Activated naive CD4-positive, alpha-beta T cell treated with anti-CD3 and anti-CD28 coated beads for 36 hours (primary cell): ENCODE data around the gene KSR2. TPM values are rescaled to one million over a fixed set of nuclear protein-coding genes. Genes with fewer than 3 reads are reported as not detected.

Experiments
- CTCF ChIA-PET: fragments of 350-600 bp; sonication (Branson Sonifier 250); formaldehyde crosslinking; loops from one replicate; lab custom pipeline; 2021; ENCODE audit warnings: antibody characterized with exemption; lab: Charles Lee
- DNase-seq: peaks from one replicate; pipeline ENCODE4 v3.0.0-alpha.2; 2020
- H3K27ac Mint-ChIP-seq: one replicate; pipeline ENCODE4 v1.8.0; 2021; ENCODE audit warnings: mild to moderate bottlenecking, mixed read lengths
- H3K27me3 Mint-ChIP-seq: one replicate; pipeline ENCODE4 v1.8.0; 2021; ENCODE audit warnings: low read depth, mixed read lengths
- H3K36me3 Mint-ChIP-seq: one replicate; pipeline ENCODE4 v1.8.0; 2021; ENCODE audit warnings: low read depth, mixed read lengths
- H3K4me1 Mint-ChIP-seq: one replicate; pipeline ENCODE4 v1.8.0; 2021; ENCODE audit warnings: low read depth, mixed read lengths
- H3K4me3 Mint-ChIP-seq: one replicate; pipeline ENCODE4 v1.8.0; 2021; ENCODE audit warnings: mild to moderate bottlenecking, moderate library complexity, mixed read lengths
- H3K9me3 Mint-ChIP-seq: one replicate; pipeline ENCODE4 v1.8.0; 2021; ENCODE audit warnings: mixed read lengths
- intact Hi-C: fragments of 100-400 bp; cut with micrococcal nuclease; formaldehyde crosslinking; loops from one replicate; pipeline ENCODE4 v1.15.1; 2023
- total RNA-seq, 2 experiments: library from RNA; stranded (reverse); gene quantifications; one replicate each; pipeline ENCODE4 v1.2.3, GENCODE V29; 2021

The KSR2 gene
- total RNA-seq, 2 experiments from 2014 or later = 0.05 TPM; not detected in 1

DNA sequence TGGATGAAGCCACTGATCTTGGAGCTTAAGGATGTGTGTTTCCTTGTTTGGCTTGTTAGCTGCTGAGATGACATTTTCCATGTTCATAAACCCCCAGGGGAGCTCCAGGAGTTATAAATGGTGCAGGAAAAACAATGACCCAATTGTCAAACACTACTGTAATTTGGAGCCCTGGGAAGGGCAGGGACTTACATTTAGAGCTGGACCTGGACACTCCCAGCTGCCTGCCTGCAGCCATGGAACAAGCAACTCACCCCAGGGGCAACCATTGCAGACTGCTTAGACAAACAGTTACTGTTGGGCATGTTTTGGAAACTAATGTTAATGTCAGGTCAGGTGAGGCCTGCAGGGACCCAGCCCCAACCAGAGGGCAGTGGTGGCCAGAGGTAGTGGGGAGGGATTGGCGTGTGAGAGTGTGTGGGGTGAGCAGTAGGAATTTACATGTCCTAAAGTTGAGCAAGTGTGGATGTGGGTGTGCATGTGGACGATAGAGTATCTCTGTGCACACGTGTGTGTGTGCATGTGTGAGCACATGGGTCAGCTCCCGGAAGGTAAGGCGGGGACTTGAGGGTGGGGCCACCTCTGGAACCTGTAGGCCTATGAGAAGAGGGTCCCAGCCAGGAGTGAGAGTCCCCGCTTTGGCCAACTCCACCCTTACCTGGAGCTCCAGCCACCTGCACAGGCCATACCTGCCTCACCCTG lies 521.0 kb downstream of the KSR2 start:
- Mint-ChIP-seq H3K36me3 (no peaks in the 10 kb centered on the region), H3K4me1 (no peaks in the 10 kb centered on the region), H3K27me3 (peaks cover 2% of the 10 kb centered on the region), H3K27ac (no peak overlapping the region), H3K4me3 (no peak overlapping the region), H3K9me3 (no peaks in the 10 kb centered on the region)
- CTCF ChIA-PET = no interaction called here
- DNase-seq = no peak
- intact Hi-C loops = no loop called here

DNA sequence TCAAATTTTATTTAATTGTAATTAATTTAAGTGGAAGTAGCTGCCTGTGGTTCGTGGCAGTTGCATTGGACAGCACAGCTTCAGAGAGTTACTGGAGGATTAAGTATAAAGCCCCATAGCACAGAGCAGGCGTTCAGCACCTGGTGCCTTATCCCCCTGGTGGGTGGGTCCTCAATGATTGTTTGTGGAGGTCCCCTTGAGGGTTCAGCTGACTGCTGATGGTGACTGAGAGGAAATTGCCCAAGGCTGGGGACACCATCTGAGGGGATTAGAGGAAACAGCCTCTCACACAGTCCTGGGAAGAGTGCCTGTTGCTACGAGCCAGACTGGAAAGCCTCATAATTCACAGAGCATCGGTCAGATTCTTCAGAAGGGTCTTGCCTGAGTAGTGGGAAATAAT lies 524.0 kb downstream of the KSR2 start:
- H3K4me1 Mint-ChIP-seq = no peaks in the 10 kb centered on the region
- intact Hi-C loops = no loop called here
- H3K27ac Mint-ChIP-seq = no peak overlapping the region
- H3K9me3 Mint-ChIP-seq = no peaks in the 10 kb centered on the region
- CTCF ChIA-PET = no interaction called here
- H3K27me3 Mint-ChIP-seq = no peaks in the 10 kb centered on the region
- no peak for DNase-seq
- no peaks in the 10 kb centered on the region for H3K36me3 Mint-ChIP-seq
- no peak overlapping the region for H3K4me3 Mint-ChIP-seq

DNA sequence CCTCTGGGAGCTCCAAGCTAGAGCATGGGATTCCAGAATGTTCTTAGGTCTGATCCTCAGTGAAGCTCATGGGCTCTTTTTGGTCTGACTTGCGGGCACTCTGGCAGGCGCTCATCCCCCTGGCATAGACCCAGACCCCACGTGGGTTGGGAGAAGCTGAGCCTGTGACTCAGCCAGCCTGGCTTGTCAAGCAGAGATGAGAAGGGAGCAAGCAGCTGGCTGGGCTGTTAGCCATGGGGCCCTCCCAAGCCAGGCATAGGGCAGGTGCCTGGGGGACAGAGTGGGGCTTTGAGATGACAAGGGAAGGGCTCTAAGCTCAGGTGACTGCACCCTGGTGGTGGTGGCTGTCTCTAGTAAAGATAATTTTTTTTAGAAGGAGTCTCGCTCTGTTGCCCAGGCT lies 527.0 kb downstream of the KSR2 start:
- no peak for DNase-seq
- no peaks in the 10 kb centered on the region for H3K27me3 Mint-ChIP-seq
- no peaks in the 10 kb centered on the region for H3K4me1 Mint-ChIP-seq
- intact Hi-C loops = no loop called here
- no peaks in the 10 kb centered on the region for H3K9me3 Mint-ChIP-seq
- CTCF ChIA-PET = no interaction called here
- no peak overlapping the region for H3K27ac Mint-ChIP-seq
- H3K4me3 Mint-ChIP-seq = no peak overlapping the region
- no peaks in the 10 kb centered on the region for H3K36me3 Mint-ChIP-seq

GRCh38 chr12:117440384-117440783 lies 528.4 kb downstream of the KSR2 start:
- no peaks in the 10 kb centered on the region for H3K9me3 Mint-ChIP-seq
- no peak overlapping the region for H3K4me3 Mint-ChIP-seq
- no peak for DNase-seq
- H3K27me3 Mint-ChIP-seq = no peaks in the 10 kb centered on the region
- CTCF ChIA-PET = no interaction called here
- no peak overlapping the region for H3K27ac Mint-ChIP-seq
- intact Hi-C loops = no loop called here
- no peaks in the 10 kb centered on the region for H3K4me1 Mint-ChIP-seq
- H3K36me3 Mint-ChIP-seq = no peaks in the 10 kb centered on the region

GRCh38 chr12:117439531-117440001 lies 529.2 kb downstream of the KSR2 start:
- H3K36me3 Mint-ChIP-seq = no peaks in the 10 kb centered on the region
- no peak overlapping the region for H3K27ac Mint-ChIP-seq
- no peaks in the 10 kb centered on the region for H3K9me3 Mint-ChIP-seq
- CTCF ChIA-PET = no interaction called here
- no peaks in the 10 kb centered on the region for H3K27me3 Mint-ChIP-seq
- H3K4me1 Mint-ChIP-seq = no peaks in the 10 kb centered on the region
- no peak overlapping the region for H3K4me3 Mint-ChIP-seq
- DNase-seq = no peak
- intact Hi-C loops = no loop called here

DNA sequence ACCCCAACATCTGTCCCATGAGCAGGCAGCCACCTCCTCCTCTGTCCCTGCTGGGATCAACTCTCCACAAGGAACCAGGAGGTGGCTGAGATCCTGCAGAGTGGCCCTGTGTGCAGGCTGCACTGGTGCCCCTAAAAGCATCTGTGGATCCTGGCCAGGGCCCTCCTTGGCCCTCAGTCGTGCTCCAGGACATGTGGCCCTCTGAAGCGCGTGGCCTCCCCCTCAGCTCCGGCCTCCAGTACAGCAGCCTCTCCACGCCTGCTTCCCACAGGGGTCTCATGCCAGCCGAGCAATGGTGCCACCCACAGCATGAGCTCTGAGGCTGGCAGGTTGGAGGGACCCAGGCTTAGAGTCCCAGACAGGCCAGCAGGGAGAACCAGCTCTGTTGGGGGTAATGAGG lies 530.0 kb downstream of the KSR2 start:
- no peak for DNase-seq
- H3K36me3 Mint-ChIP-seq = no peaks in the 10 kb centered on the region
- no peaks in the 10 kb centered on the region for H3K9me3 Mint-ChIP-seq
- intact Hi-C loops = no loop called here
- H3K27me3 Mint-ChIP-seq = no peaks in the 10 kb centered on the region
- no peak overlapping the region for H3K4me3 Mint-ChIP-seq
- H3K27ac Mint-ChIP-seq = no peak overlapping the region
- no peaks in the 10 kb centered on the region for H3K4me1 Mint-ChIP-seq
- CTCF ChIA-PET = no interaction called here

DNA sequence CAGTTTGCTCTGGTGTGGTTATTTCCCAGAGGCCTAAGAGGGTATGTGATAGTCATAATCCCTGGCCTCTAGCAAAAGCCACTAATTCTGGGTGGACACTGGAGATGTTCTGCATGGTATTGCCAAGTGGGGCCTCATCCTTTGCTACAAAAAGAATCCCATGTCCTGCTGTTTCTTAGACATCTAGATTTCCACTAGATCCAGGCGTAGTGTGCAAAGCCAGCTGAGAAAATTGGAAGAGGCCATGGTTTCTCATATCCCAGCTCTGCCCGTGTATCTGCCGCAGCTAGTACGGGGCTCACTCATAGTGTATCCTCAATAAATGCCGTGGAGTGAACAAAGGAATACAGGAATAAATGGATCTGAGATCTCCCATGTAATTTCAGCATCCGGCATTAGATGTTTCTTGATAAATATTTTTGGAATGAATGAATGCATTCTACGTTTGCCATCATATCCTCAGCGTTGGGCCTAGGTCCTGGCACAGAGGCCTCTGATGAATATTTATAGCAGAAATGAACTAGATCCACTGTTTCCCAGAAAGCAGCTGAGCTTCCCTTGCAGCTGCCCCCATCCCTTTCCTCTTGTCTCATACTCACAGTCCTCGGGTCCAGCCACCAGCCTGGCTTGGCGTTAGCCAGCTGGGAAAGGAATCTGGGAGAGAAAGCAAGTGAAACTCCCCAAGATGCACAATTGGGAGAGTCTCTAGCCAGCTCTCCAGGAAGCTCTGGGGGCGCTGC lies 531.1 kb downstream of the KSR2 start:
- CTCF ChIA-PET = no interaction called here
- intact Hi-C loops = no loop called here
- DNase-seq = no peak
- Mint-ChIP-seq H3K27me3 (no peaks in the 10 kb centered on the region), H3K4me1 (no peaks in the 10 kb centered on the region), H3K9me3 (no peaks in the 10 kb centered on the region), H3K36me3 (no peaks in the 10 kb centered on the region), H3K27ac (no peak overlapping the region), H3K4me3 (no peak overlapping the region)

GRCh38 chr12:117433878-117434277 lies 534.9 kb downstream of the KSR2 start:
- Mint-ChIP-seq H3K4me1 (no peaks in the 10 kb centered on the region), H3K27me3 (no peaks in the 10 kb centered on the region), H3K36me3 (no peaks in the 10 kb centered on the region), H3K9me3 (no peaks in the 10 kb centered on the region), H3K27ac (no peak overlapping the region), H3K4me3 (no peak overlapping the region)
- intact Hi-C loops = no loop called here
- DNase-seq = no peak
- CTCF ChIA-PET = interaction anchor here (0.6 kb wide), 1 partner anchor 215 kb away, joined by 3 read pairs; no protein-coding TSS in a partner anchor

GRCh38 chr12:117430246-117430645 lies 538.5 kb downstream of the KSR2 start:
- CTCF ChIA-PET = no interaction called here
- intact Hi-C loops = no loop called here
- Mint-ChIP-seq H3K9me3 (peaks cover 3% of the 10 kb centered on the region), H3K36me3 (no peaks in the 10 kb centered on the region), H3K27ac (no peak overlapping the region), H3K4me1 (no peaks in the 10 kb centered on the region), H3K27me3 (no peaks in the 10 kb centered on the region), H3K4me3 (no peak overlapping the region)
- DNase-seq = no peak

DNA sequence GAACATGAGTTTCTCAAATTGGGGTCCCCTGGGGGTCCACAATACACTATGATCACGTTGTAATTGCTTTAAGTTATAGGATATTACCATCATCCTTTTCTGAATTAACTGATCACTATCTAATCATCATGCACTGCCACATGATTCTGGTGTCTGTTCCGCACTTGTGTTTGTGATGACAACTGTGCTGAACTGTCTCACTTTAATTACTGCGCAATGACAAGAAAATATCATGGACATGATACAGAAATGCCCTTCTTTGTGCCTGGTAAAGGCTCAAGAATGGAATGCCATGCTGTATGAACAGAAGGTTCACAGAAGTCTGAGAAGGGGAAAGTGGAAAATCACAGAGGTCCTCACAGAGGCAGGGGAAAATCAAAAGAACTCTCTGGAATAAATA lies 541.6 kb downstream of the KSR2 start:
- H3K4me1 Mint-ChIP-seq = no peaks in the 10 kb centered on the region
- H3K36me3 Mint-ChIP-seq = no peaks in the 10 kb centered on the region
- CTCF ChIA-PET = no interaction called here
- H3K27ac Mint-ChIP-seq = no peak overlapping the region
- H3K4me3 Mint-ChIP-seq = no peak overlapping the region
- DNase-seq = no peak
- intact Hi-C loops = no loop called here
- peaks cover 4% of the 10 kb centered on the region for H3K27me3 Mint-ChIP-seq
- H3K9me3 Mint-ChIP-seq = peaks cover 3% of the 10 kb centered on the region

- CTCF ChIA-PET = no interaction called here
- intact Hi-C loops = no loop called here
- no peak for DNase-seq
- Mint-ChIP-seq H3K9me3 (peaks cover 3% of the 10 kb centered on the region), H3K36me3 (no peaks in the 10 kb centered on the region), H3K27ac (no peak overlapping the region), H3K27me3 (peaks cover 7% of the 10 kb centered on the region), H3K4me3 (no peak overlapping the region), H3K4me1 (no peaks in the 10 kb centered on the region)
Measured at GRCh38 chr12:117421987-117422386, 546.8 kb downstream of the KSR2 start.

DNA sequence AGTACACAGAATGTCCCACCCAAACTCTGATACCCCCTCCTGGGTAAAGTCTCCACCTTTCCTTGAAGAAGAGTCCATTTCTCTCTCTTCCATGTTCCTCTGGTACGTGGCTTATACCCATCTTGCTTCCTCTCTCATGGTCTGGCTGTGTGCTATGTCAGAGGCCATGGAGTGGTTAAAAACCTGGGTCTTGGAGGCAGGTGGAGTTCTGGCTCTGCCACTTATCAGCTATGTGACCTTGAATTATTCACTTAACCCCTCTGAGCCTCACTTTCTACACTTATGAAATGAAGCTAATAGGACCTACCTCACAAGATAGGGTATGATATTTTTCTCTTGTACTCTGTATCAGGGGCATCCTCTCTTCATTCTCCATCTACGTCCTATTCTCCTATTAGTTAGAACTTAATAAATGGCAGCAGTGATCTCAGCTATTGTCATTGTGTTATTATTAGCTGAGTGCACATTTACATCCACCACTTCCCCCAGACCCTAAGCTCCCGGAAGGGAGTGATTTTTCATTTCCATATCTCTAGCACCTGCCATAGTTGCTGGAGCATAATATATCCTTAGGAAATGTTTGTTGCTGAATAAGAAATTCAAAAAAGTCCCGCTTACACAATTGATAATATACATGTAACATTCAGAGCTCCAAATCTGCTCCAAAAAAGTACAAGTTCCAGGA lies 547.6 kb downstream of the KSR2 start:
- Mint-ChIP-seq H3K27me3 (peaks cover 7% of the 10 kb centered on the region), H3K9me3 (peaks cover 1% of the 10 kb centered on the region), H3K36me3 (no peaks in the 10 kb centered on the region), H3K27ac (no peak overlapping the region), H3K4me3 (no peak overlapping the region), H3K4me1 (no peaks in the 10 kb centered on the region)
- CTCF ChIA-PET = no interaction called here
- DNase-seq = no peak
- intact Hi-C loops = no loop called here
